ENCODE data around the gene MAG.

GRCh38 chr19:35276706-35277281 is 15.2 kb upstream of the MAG start:
- TF ChIP-seq YY1 (IDR thresholded peaks at IDR 0.05; ENCODE audit: borderline replicate concordance in 1 of 3, control insufficient read depth in 1 of 3, extremely low read depth in 1 of 3, insufficient read depth in 3 of 3, insufficient read length in 1 of 3, insufficient replicate concordance in 2 of 3, low read depth in 1 of 3, low read length in 2 of 3): no peak
- TF ChIP-seq POLR2A (conservative IDR thresholded peaks at IDR 0.05): no peak
- TF ChIP-seq MAZ (CRISPR knock-in tag; conservative IDR thresholded peaks at IDR 0.05 in 1 of 2, IDR thresholded peaks at IDR 0.05 in 1 of 2): no peak
- TF ChIP-seq HMGN3 (IDR thresholded peaks at IDR 0.05; ENCODE audit: borderline replicate concordance, extremely low read depth, insufficient read length, low read depth, low read length): no peak
- TF ChIP-seq NFYB (IDR thresholded peaks at IDR 0.05; ENCODE audit: extremely low read depth, insufficient read length): no peak
- no peak for TF ChIP-seq ZHX1 (conservative IDR thresholded peaks at IDR 0.05; ENCODE audit: low read length)
- TF ChIP-seq POLR2AphosphoS5 (IDR thresholded peaks at IDR 0.05; ENCODE audit: control insufficient read depth, insufficient read depth, low read depth, low read length): no peak
- no peak for TF ChIP-seq FOXM1 (IDR thresholded peaks at IDR 0.05; ENCODE audit: low read depth)
- no peak for TF ChIP-seq FOXM1 (CRISPR knock-in tag; IDR thresholded peaks at IDR 0.05; ENCODE audit: low read depth)
- no peak for TF ChIP-seq GABPA (tag; conservative IDR thresholded peaks at IDR 0.05; ENCODE audit: low read depth)
- TF ChIP-seq, protein P1, sequence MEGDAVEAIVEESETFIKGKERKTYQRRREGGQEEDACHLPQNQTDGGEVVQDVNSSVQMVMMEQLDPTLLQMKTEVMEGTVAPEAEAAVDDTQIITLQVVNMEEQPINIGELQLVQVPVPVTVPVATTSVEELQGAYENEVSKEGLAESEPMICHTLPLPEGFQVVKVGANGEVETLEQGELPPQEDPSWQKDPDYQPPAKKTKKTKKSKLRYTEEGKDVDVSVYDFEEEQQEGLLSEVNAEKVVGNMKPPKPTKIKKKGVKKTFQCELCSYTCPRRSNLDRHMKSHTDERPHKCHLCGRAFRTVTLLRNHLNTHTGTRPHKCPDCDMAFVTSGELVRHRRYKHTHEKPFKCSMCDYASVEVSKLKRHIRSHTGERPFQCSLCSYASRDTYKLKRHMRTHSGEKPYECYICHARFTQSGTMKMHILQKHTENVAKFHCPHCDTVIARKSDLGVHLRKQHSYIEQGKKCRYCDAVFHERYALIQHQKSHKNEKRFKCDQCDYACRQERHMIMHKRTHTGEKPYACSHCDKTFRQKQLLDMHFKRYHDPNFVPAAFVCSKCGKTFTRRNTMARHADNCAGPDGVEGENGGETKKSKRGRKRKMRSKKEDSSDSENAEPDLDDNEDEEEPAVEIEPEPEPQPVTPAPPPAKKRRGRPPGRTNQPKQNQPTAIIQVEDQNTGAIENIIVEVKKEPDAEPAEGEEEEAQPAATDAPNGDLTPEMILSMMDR (IDR thresholded peaks at IDR 0.05 in 2 of 3, conservative IDR thresholded peaks at IDR 0.05 in 1 of 3; ENCODE audit: insufficient read depth in 2 of 3, low read depth in 1 of 3, low read length in 3 of 3): no peak
- no peak for TF ChIP-seq SMAD4 (CRISPR knock-in tag; conservative IDR thresholded peaks at IDR 0.05)

Measured in K562 (cell line).